Natural killer cell (primary cell): Measurements from ENCODE around the gene IDE. TPM values are rescaled to one million over a fixed set of nuclear protein-coding genes. Genes with fewer than 3 reads are reported as not detected.
A peak's percentile ranks its signal among the peaks of the same experiment; 100 is the strongest.

Source experiments
- ATAC-seq, 3 donors: fragments of 150-1000 bp in 2 of 3; fragments of 200-7000 bp in 1 of 3; cut with Tn5 transposase; 1 replicate in 1 of 3; 2 replicates in 2 of 3; pipeline ENCODE4 v1.10.0; 2021; ENCODE audit warnings: mild to moderate bottlenecking in 2 of 3, moderate library complexity in 2 of 3
- DNase-seq, 2 donors: peaks; one replicate each; pipeline versions ENCODE4 v3.0.0 to v3.0.0-alpha.2; 2013 to 2021; ENCODE audit warnings: mixed read lengths in 1 of 2
- H3K27ac ChIP-seq: one replicate; pipeline ENCODE4 v1.5.1; 2013; ENCODE audit warnings: mild to moderate bottlenecking, low read length
- H3K27me3 ChIP-seq: one replicate; pipeline ENCODE4 v1.6.1; 2013; ENCODE audit warnings: low read length; ENCODE audit not compliant: control insufficient read depth, insufficient read depth
- H3K36me3 ChIP-seq: one replicate; pipeline ENCODE4 v1.6.1; 2013; ENCODE audit warnings: low read length; ENCODE audit not compliant: control insufficient read depth, insufficient read depth
- H3K4me1 ChIP-seq: one replicate; pipeline ENCODE4 v1.6.1; 2013; ENCODE audit warnings: low read length; ENCODE audit not compliant: control insufficient read depth, insufficient read depth
- H3K4me3 ChIP-seq: one replicate; pipeline ENCODE4 v1.5.1; 2013; ENCODE audit warnings: low read length
- H3K9me3 ChIP-seq: one replicate; pipeline ENCODE4 v1.6.1; 2013; ENCODE audit warnings: low read length; ENCODE audit not compliant: control insufficient read depth, insufficient read depth
- H3K27ac Mint-ChIP-seq, 2 donors: one replicate each; pipeline ENCODE4 v1.8.0; 2022; ENCODE audit warnings: mild to moderate bottlenecking in 2 of 2, mixed read lengths in 2 of 2, moderate library complexity in 1 of 2
- H3K27me3 Mint-ChIP-seq, 2 donors: one replicate each; pipeline ENCODE4 v1.8.0; 2022; ENCODE audit warnings: low read depth in 2 of 2, mixed read lengths in 2 of 2
- H3K36me3 Mint-ChIP-seq: one replicate; pipeline ENCODE4 v1.8.0; 2022; ENCODE audit warnings: mixed read lengths
- H3K4me1 Mint-ChIP-seq, 2 donors: one replicate each; pipeline ENCODE4 v1.8.0; 2022; ENCODE audit warnings: mixed read lengths in 2 of 2
- H3K4me3 Mint-ChIP-seq: one replicate; pipeline ENCODE4 v1.8.0; 2022; ENCODE audit warnings: mild to moderate bottlenecking, moderate library complexity, mixed read lengths
- H3K9me3 Mint-ChIP-seq, 2 donors: one replicate each; pipeline ENCODE4 v1.8.0; 2022; ENCODE audit warnings: mixed read lengths in 2 of 2
- CTCF ChIP-seq: fragments of 200-600 bp; IDR thresholded peaks from one replicate; pipeline ENCODE4 v1.8.0; 2022; ENCODE audit warnings: antibody characterized with exemption
- WGBS: methylation state at CpG from one replicate; pipeline ENCODE4 v1.1.7; 2013; ENCODE audit warnings: missing lambda C conversion rate; ENCODE audit not compliant: insufficient coverage; 5-methylcytosine and 5-hydroxymethylcytosine counted together
- intact Hi-C: fragments of 100-400 bp; cut with micrococcal nuclease; formaldehyde crosslinking; loops from one replicate; pipeline ENCODE4 v1.14.2; 2022
- total RNA-seq, 4 donors: library from RNA; stranded (reverse); fragments of 120-200 nt in 1 of 4; gene quantifications; one replicate each; pipeline versions ENCODE4 v1.2.3 to v1.2.4, GENCODE V29; 2013 to 2022

Gene IDE
- total RNA-seq, 3 donors from 2014 or later (not counting 1 experiment from before 2014, with no cell fraction given): 18.2 to 23.5 (median 21.8) TPM

GRCh38 chr10:92410501-92410900 lies 163.4 kb downstream of the IDE start:
- no peak for TF ChIP-seq CTCF
- H3K9me3 ChIP-seq: no peaks in the 10 kb centered on the region
- H3K4me1 ChIP-seq: no peaks in the 10 kb centered on the region
- H3K36me3 ChIP-seq: no peaks in the 10 kb centered on the region
- DNase-seq: no peak
- no peak overlapping the region for H3K4me3 Mint-ChIP-seq
- no peaks in the 10 kb centered on the region for H3K4me1 Mint-ChIP-seq
- H3K4me3 ChIP-seq: no peak overlapping the region
- H3K27ac Mint-ChIP-seq: no peak overlapping the region
- 86% methylated on average over 1 of the region's 2 CpGs for WGBS
- ATAC-seq: no peak
- H3K27ac ChIP-seq: no peak overlapping the region
- H3K27me3 ChIP-seq: no peaks in the 10 kb centered on the region
- H3K9me3 Mint-ChIP-seq: no peaks in the 10 kb centered on the region
- peaks cover 0 to 2% of the 10 kb centered on the region in 2 donors for H3K27me3 Mint-ChIP-seq
- no peaks in the 10 kb centered on the region for H3K36me3 Mint-ChIP-seq
- intact Hi-C loops: no loop called here

GRCh38 chr10:92408017-92408361 lies 165.9 kb downstream of the IDE start:
- DNase-seq (no peak), ATAC-seq (no peak)
- Histone ChIP-seq H3K27ac (no peak overlapping the region), H3K27me3 (no peaks in the 10 kb centered on the region), H3K9me3 (no peaks in the 10 kb centered on the region), H3K4me3 (no peak overlapping the region), H3K36me3 (no peaks in the 10 kb centered on the region), H3K4me1 (no peaks in the 10 kb centered on the region)
- H3K36me3 Mint-ChIP-seq: no peaks in the 10 kb centered on the region
- H3K9me3 Mint-ChIP-seq: no peaks in the 10 kb centered on the region
- H3K4me1 Mint-ChIP-seq: no peaks in the 10 kb centered on the region
- intact Hi-C loops: no loop called here
- no peak overlapping the region for H3K4me3 Mint-ChIP-seq
- H3K27ac Mint-ChIP-seq: no peak overlapping the region
- WGBS: 100% methylated on average over 3 of the region's 3 CpGs
- H3K27me3 Mint-ChIP-seq: peaks cover 0 to 6% of the 10 kb centered on the region in 2 donors
- TF ChIP-seq CTCF: no peak

- Mint-ChIP-seq H3K4me1 (no peaks in the 10 kb centered on the region), H3K27ac (no peak overlapping the region), H3K36me3 (no peaks in the 10 kb centered on the region), H3K4me3 (no peak overlapping the region), H3K27me3 (peaks cover 0 to 6% of the 10 kb centered on the region in 2 donors), H3K9me3 (no peaks in the 10 kb centered on the region)
- no peaks in the 10 kb centered on the region for H3K27me3 ChIP-seq
- H3K27ac ChIP-seq: no peak overlapping the region
- DNase-seq (no peak), ATAC-seq (no peak)
- WGBS: 77% methylated on average over 9 of the region's 9 CpGs
- intact Hi-C loops: no loop called here
- H3K4me1 ChIP-seq: no peaks in the 10 kb centered on the region
- H3K4me3 ChIP-seq: no peak overlapping the region
- no peak for TF ChIP-seq CTCF
- H3K36me3 ChIP-seq: no peaks in the 10 kb centered on the region
- H3K9me3 ChIP-seq: no peaks in the 10 kb centered on the region
Observed at GRCh38 chr10:92407305-92408016, 166.4 kb downstream of the IDE start.

GRCh38 chr10:92405419-92405924 lies 168.4 kb downstream of the IDE start:
- no peak overlapping the region for H3K27ac Mint-ChIP-seq
- no peaks in the 10 kb centered on the region for H3K4me1 Mint-ChIP-seq
- H3K9me3 ChIP-seq: no peaks in the 10 kb centered on the region
- no peaks in the 10 kb centered on the region for H3K27me3 ChIP-seq
- no peaks in the 10 kb centered on the region for H3K36me3 Mint-ChIP-seq
- peaks cover 0 to 6% of the 10 kb centered on the region in 2 donors for H3K27me3 Mint-ChIP-seq
- no peak for TF ChIP-seq CTCF
- H3K4me3 Mint-ChIP-seq: no peak overlapping the region
- intact Hi-C loops: no loop called here
- no peaks in the 10 kb centered on the region for H3K4me1 ChIP-seq
- 85% methylated on average over 6 of the region's 6 CpGs for WGBS
- DNase-seq: no peak
- no peak overlapping the region for H3K4me3 ChIP-seq
- no peaks in the 10 kb centered on the region for H3K36me3 ChIP-seq
- ATAC-seq: peak in 1 of 3 donors; percentile 9
- H3K27ac ChIP-seq: no peak overlapping the region
- H3K9me3 Mint-ChIP-seq: no peaks in the 10 kb centered on the region
